HG03469 (cell line): Measurements from ENCODE around the gene SLC25A48.

Experiments used
- ATAC-seq: cut with Tn5 transposase; IDR thresholded peaks from one replicate; pipeline ENCODE4 v1.9.1; 2021; ENCODE audit warnings: mild to moderate bottlenecking, moderate library complexity, moderate number of reproducible peaks; ENCODE audit not compliant: unreplicated experiment

The SLC25A48 gene

GRCh38 chr5:135834639-135835529 is at the start of gene SLC25A48:
Gene SLC25A48, plus strand, starts transcription at chr5:135834663. Its CDS starts 185 bp downstream, at chr5:135834848.
- no peak for ATAC-seq

GRCh38 chr5:135800656-135801055 is 33.8 kb upstream of the SLC25A48 start:
- no peak for ATAC-seq

GRCh38 chr5:135810188-135810943 is 24.1 kb upstream of the SLC25A48 start:
- no peak for ATAC-seq

GRCh38 chr5:135811007-135811406 is 23.5 kb upstream of the SLC25A48 start:
- no peak for ATAC-seq

- no peak for ATAC-seq
Measured at GRCh38 chr5:135813758-135814157, 20.7 kb upstream of the SLC25A48 start.

- no peak for ATAC-seq
Measured at GRCh38 chr5:135814316-135814715, 20.1 kb upstream of the SLC25A48 start.

GRCh38 chr5:135814812-135815211 is 19.7 kb upstream of the SLC25A48 start:
- ATAC-seq = no peak

- no peak for ATAC-seq
Measured at GRCh38 chr5:135821061-135821801, 13.2 kb upstream of the SLC25A48 start.

- ATAC-seq = no peak
Measured at GRCh38 chr5:135821802-135822201, 12.7 kb upstream of the SLC25A48 start.

GRCh38 chr5:135822286-135822685 is 12.2 kb upstream of the SLC25A48 start:
- no peak for ATAC-seq

GRCh38 chr5:135822959-135823358 is 11.5 kb upstream of the SLC25A48 start:
- no peak for ATAC-seq

- no peak for ATAC-seq
Measured at GRCh38 chr5:135823881-135824280, 10.6 kb upstream of the SLC25A48 start.

GRCh38 chr5:135824541-135825041 is 9.9 kb upstream of the SLC25A48 start:
- no peak for ATAC-seq

GRCh38 chr5:135825373-135826220 is 8.9 kb upstream of the SLC25A48 start:
- ATAC-seq = no peak

- no peak for ATAC-seq
Measured at GRCh38 chr5:135826221-135826525, 8.3 kb upstream of the SLC25A48 start.

GRCh38 chr5:135826994-135827671 is 7.3 kb upstream of the SLC25A48 start:
- ATAC-seq = no peak

GRCh38 chr5:135827965-135828781 is 6.3 kb upstream of the SLC25A48 start:
- ATAC-seq = no peak

GRCh38 chr5:135828782-135829127 is 5.7 kb upstream of the SLC25A48 start:
- ATAC-seq = no peak

GRCh38 chr5:135829179-135829578 is 5.3 kb upstream of the SLC25A48 start:
- ATAC-seq = no peak
